ENCODE measurements around the gene LONP2. TPM values are rescaled to one million over a fixed set of nuclear protein-coding genes. Genes with fewer than 3 reads are reported as not detected.

Gene LONP2
- total RNA-seq, 4 donors from 2014 or later, result 51.4 to 73.4 (median 63.3) TPM

GRCh38 chr16:48365025-48365600 lies 121.0 kb downstream of the LONP2 start:
- DNase-seq (ENCODE audit: extremely low spot score), result no peak
- no peaks in the 10 kb centered on the region for H3K27me3 ChIP-seq
- intact Hi-C loops (cut with DNase I), result no loop called here
- TF ChIP-seq POLR2A (IDR thresholded peaks at IDR 0.05; ENCODE audit: low read depth) (no peak), EP300 (IDR thresholded peaks at IDR 0.05) (no peak), POLR2AphosphoS5 (IDR thresholded peaks at IDR 0.05) (no peak)
- TF ChIP-seq, protein P1, sequence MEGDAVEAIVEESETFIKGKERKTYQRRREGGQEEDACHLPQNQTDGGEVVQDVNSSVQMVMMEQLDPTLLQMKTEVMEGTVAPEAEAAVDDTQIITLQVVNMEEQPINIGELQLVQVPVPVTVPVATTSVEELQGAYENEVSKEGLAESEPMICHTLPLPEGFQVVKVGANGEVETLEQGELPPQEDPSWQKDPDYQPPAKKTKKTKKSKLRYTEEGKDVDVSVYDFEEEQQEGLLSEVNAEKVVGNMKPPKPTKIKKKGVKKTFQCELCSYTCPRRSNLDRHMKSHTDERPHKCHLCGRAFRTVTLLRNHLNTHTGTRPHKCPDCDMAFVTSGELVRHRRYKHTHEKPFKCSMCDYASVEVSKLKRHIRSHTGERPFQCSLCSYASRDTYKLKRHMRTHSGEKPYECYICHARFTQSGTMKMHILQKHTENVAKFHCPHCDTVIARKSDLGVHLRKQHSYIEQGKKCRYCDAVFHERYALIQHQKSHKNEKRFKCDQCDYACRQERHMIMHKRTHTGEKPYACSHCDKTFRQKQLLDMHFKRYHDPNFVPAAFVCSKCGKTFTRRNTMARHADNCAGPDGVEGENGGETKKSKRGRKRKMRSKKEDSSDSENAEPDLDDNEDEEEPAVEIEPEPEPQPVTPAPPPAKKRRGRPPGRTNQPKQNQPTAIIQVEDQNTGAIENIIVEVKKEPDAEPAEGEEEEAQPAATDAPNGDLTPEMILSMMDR (IDR thresholded peaks at IDR 0.05), result no peak
- H3K9me3 ChIP-seq, result no peaks in the 10 kb centered on the region
- peaks cover 31 to 48% (median 46%) of the 10 kb centered on the region in 4 donors for H3K4me1 ChIP-seq
- peaks cover 0 to 13% (median 9%) of the 10 kb centered on the region in 4 donors for H3K36me3 ChIP-seq
- H3K27ac ChIP-seq (replicated peaks in 1 of 4), result peak overlapping the region; percentile 85 to 86 (median 86)
- peak overlapping the region; percentile 66 to 80 (median 66) for H3K4me3 ChIP-seq
- 56% methylated on average over 15 of the region's 15 CpGs for WGBS

- intact Hi-C loops (cut with DNase I), result no loop called here
- peak overlapping the region; percentile 85 to 86 (median 86) for H3K27ac ChIP-seq (replicated peaks in 1 of 4)
- peaks cover 35 to 54% (median 50%) of the 10 kb centered on the region in 4 donors for H3K4me1 ChIP-seq
These were observed 121.6 kb downstream of the LONP2 start for GRCh38 chr16:48365601-48366164.

DNA sequence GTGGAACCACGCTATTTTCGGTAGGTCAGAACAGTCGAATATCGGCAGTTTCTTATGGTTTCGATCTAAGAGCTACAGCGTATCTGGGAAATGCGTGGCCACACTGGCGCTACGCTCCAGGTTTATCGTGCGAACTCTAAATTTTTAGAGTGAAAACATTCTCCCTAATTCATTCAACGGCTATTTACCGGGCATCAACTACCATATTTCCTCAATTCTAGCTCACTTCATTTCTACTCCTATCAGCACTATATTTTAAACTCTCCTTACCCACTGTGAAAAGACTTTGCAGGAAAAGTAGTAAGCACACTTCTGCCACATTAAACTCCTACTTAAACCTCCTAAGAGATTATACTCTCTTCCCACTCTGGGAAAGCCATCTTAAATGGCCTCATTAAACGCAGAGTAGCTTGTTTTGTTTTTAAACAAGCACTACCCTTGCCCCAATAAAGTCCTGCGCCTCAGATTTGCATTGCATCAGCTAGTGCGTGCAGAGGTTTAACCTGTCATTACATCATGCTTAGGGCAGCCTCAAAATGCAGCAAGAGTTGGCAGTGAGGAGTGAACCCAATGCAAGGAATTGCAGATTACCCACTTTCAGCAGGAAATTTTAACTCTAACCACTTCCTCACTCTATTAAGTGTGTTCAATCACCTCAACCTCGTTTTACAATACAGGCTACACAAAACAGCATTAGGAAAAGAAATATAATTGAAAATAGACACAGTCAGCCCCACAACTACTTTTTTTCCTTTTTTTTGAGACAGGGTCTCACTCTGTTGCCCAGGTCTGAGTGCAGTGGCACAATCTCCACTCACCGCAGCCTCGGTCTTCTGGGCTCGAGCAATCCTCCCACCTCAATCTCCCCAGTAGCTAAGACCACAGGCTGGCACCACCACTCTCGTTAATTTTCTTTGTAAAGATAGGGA lies 122.3 kb downstream of the LONP2 start:
- DNase-seq (ENCODE audit: extremely low spot score), result no peak

More at GRCh38 chr16:48365601-48366164, 121.6 kb downstream of the LONP2 start:
- peak; percentile 96 for DNase-seq (ENCODE audit: extremely low spot score)
- H3K27me3 ChIP-seq, result no peaks in the 10 kb centered on the region
- TF ChIP-seq EP300 (IDR thresholded peaks at IDR 0.05), result no peak
- peak; percentile 91 to 96 for TF ChIP-seq POLR2AphosphoS5 (IDR thresholded peaks at IDR 0.05)
- peak; percentile 18 for TF ChIP-seq POLR2A (IDR thresholded peaks at IDR 0.05; ENCODE audit: low read depth)
- TF ChIP-seq, protein P1 (IDR thresholded peaks at IDR 0.05), result peak in 1 of 3 experiments; percentile 14
- H3K4me3 ChIP-seq, result peak overlapping the region; percentile 66 to 80 (median 66)
- no peaks in the 10 kb centered on the region for H3K9me3 ChIP-seq
- peaks cover 0 to 13% (median 9%) of the 10 kb centered on the region in 4 donors for H3K36me3 ChIP-seq
- WGBS, result 2% methylated on average over 14 of the region's 33 CpGs

DNA sequence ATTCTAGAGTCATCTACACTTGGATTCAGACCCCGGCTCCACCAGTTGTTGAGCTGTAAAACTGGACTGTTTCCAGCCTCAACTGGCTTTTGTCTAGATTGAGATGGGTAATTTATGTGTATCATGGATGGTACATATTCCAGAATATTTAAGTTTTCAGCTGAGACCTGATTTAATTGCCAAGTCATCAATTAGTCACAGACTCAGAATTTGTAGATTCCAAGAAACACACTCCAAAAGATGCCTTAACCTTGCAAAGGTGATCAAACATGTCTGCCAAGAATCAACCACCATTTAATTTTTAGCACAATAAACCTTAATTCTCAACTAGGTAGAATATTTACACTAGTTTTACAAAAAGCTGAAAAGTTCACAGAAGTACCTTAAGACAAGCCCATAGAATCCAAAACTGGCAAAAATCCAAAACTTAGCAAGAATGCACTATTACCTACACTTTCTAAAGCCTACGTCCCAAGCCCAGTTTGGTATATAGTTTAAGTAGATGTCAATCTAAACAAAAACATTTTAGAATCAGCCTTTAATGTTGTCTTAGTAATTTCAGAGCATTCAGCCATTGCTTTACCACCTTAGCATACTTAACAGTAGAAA lies 123.4 kb downstream of the LONP2 start:
- WGBS, result 61% methylated on average over 2 of the region's 2 CpGs
- intact Hi-C loops (cut with DNase I), result no loop called here

More for the DNA sequence above, 122.3 kb downstream of the LONP2 start:
- Histone ChIP-seq H3K36me3 (peaks cover 0 to 8% (median 8%) of the 10 kb centered on the region in 4 donors), H3K4me1 (peaks cover 42 to 60% (median 57%) of the 10 kb centered on the region in 4 donors), H3K4me3 (peak overlapping the region; percentile 66 to 80 (median 66)), H3K27me3 (no peaks in the 10 kb centered on the region), H3K27ac (replicated peaks in 1 of 4) (peak overlapping the region; percentile 85 to 86 (median 86)), H3K9me3 (no peaks in the 10 kb centered on the region)
- intact Hi-C loops (cut with DNase I), result no loop called here
- no peak for TF ChIP-seq POLR2A (IDR thresholded peaks at IDR 0.05; ENCODE audit: low read depth)
- peak; percentile 43 to 51 for TF ChIP-seq POLR2AphosphoS5 (IDR thresholded peaks at IDR 0.05)
- TF ChIP-seq EP300 (IDR thresholded peaks at IDR 0.05), result no peak
- TF ChIP-seq, protein P1 (IDR thresholded peaks at IDR 0.05), result no peak
- WGBS, result 19% methylated on average over 21 of the region's 21 CpGs

More for the DNA sequence above, 123.4 kb downstream of the LONP2 start:
- H3K36me3 ChIP-seq, result no peaks in the 10 kb centered on the region
- no peak overlapping the region for H3K4me3 ChIP-seq
- no peaks in the 10 kb centered on the region for H3K9me3 ChIP-seq
- H3K27ac ChIP-seq (replicated peaks in 1 of 4), result no peak overlapping the region
- no peaks in the 10 kb centered on the region for H3K27me3 ChIP-seq
- no peak for DNase-seq (ENCODE audit: extremely low spot score)
- no peak for TF ChIP-seq POLR2AphosphoS5 (IDR thresholded peaks at IDR 0.05)
- TF ChIP-seq, protein P1 (IDR thresholded peaks at IDR 0.05), result no peak
- no peak for TF ChIP-seq EP300 (IDR thresholded peaks at IDR 0.05)
- TF ChIP-seq POLR2A (IDR thresholded peaks at IDR 0.05; ENCODE audit: low read depth), result no peak
- peaks cover 50 to 65% (median 63%) of the 10 kb centered on the region in 4 donors for H3K4me1 ChIP-seq

All from esophagus muscularis mucosa (tissue), 4 donors.